ENCODE results near the gene NCS1.

NCS1 gene

DNA sequence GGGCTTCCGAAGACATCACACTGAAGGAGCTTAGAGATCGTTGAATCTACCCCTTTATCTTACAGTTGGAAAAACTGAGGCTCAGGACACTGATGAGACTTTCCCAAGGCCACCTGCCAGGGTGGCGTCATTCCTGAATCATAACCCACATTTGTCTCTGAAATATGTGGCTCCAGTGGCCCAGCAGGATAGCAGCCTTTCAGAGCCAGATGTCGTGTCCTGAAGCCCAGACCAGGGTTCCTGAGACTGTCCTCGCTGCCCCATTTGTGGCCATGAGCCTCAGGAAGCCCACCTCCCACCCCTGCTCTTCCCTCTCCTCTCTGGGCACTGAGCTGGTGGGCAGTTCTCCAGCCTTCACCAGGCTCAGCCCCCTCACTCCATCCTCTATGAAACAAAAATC lies 95.7 kb downstream of the NCS1 start:
- Histone ChIP-seq H3K4me3 (ENCODE audit: low read depth in 1 of 2, low read length in 1 of 2) (no peak overlapping the region), H3K4me1 (ENCODE audit: control insufficient read depth in 1 of 2, insufficient read depth in 1 of 2, low read depth in 1 of 2, low read length in 1 of 2) (peaks cover 7 to 10% of the 10 kb centered on the region in 2 experiments), H3K27ac (no peak overlapping the region), H3K27me3 (peaks cover 82% of the 10 kb centered on the region), H3K36me3 (no peaks in the 10 kb centered on the region), H3K9me3 (no peaks in the 10 kb centered on the region)
- TF ChIP-seq, protein P1, sequence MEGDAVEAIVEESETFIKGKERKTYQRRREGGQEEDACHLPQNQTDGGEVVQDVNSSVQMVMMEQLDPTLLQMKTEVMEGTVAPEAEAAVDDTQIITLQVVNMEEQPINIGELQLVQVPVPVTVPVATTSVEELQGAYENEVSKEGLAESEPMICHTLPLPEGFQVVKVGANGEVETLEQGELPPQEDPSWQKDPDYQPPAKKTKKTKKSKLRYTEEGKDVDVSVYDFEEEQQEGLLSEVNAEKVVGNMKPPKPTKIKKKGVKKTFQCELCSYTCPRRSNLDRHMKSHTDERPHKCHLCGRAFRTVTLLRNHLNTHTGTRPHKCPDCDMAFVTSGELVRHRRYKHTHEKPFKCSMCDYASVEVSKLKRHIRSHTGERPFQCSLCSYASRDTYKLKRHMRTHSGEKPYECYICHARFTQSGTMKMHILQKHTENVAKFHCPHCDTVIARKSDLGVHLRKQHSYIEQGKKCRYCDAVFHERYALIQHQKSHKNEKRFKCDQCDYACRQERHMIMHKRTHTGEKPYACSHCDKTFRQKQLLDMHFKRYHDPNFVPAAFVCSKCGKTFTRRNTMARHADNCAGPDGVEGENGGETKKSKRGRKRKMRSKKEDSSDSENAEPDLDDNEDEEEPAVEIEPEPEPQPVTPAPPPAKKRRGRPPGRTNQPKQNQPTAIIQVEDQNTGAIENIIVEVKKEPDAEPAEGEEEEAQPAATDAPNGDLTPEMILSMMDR (IDR thresholded peaks at IDR 0.05), result no peak

DNA sequence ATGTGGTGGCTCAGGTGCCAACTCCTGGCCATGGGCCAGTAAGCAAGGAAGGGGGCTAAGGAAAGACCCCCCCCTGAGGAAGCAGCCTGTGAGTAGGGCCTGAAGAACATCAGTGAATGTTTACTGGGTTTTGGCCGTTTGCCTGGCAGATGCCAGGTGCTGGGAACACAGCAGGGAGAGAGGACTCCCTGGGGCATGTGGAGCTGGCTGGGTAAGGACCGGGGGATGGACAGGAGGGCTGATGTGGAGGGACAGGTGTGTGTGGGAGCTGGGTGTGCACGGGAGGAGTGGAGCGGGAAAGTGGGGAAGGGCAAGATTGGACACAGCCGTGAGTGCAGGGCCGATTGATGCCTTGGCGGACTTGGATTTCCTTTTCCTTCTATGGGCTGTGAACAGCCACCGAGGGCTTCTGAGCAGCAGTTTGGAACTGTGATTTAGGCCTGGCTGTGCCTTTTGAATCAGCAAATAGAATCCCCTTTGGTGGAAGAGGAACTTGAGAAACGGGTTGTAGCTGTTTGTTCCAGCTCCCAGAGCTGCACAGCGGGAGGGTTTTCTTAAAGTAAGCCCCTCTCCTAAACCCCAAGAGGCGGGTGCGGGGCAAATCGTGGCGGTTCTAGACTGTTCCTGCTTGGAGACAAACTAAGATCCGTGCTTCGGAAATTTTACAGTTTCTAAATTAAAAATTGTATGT lies 96.5 kb downstream of the NCS1 start:
- Histone ChIP-seq H3K27ac (peak overlapping the region; percentile 71), H3K4me1 (ENCODE audit: control insufficient read depth in 1 of 2, insufficient read depth in 1 of 2, low read depth in 1 of 2, low read length in 1 of 2) (peaks cover 7 to 10% of the 10 kb centered on the region in 2 experiments), H3K27me3 (peaks cover 81% of the 10 kb centered on the region), H3K36me3 (no peaks in the 10 kb centered on the region), H3K9me3 (no peaks in the 10 kb centered on the region), H3K4me3 (ENCODE audit: low read depth in 1 of 2, low read length in 1 of 2) (peak overlapping the region; percentile 20 to 21)
- TF ChIP-seq, protein P1 (IDR thresholded peaks at IDR 0.05), result no peak

DNA sequence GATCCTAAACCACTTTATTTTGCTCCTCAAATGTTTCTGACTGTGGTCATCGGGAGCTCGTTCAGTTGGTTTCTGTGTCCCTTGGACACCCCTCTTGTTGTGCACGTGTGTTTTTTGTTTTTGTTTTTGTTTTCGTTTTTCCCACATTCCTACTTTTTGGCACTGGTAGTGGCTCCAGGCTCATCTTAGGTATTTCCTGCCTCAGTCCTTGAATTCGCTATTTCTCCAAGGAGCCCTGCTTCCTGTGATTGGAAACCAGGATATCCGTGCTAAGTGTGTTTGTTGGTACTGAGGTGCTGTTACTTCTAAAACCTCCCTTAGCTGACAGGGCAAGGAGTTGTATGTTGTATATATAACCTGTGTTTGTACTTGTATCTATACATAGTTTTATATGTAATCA lies 99.3 kb downstream of the NCS1 start:
- Histone ChIP-seq H3K36me3 (no peaks in the 10 kb centered on the region), H3K27ac (no peak overlapping the region), H3K27me3 (peaks cover 68% of the 10 kb centered on the region), H3K4me3 (ENCODE audit: low read depth in 1 of 2, low read length in 1 of 2) (no peak overlapping the region), H3K9me3 (no peaks in the 10 kb centered on the region), H3K4me1 (ENCODE audit: control insufficient read depth in 1 of 2, insufficient read depth in 1 of 2, low read depth in 1 of 2, low read length in 1 of 2) (peaks cover 7 to 10% of the 10 kb centered on the region in 2 experiments)
- TF ChIP-seq, protein P1 (IDR thresholded peaks at IDR 0.05), result no peak

DNA sequence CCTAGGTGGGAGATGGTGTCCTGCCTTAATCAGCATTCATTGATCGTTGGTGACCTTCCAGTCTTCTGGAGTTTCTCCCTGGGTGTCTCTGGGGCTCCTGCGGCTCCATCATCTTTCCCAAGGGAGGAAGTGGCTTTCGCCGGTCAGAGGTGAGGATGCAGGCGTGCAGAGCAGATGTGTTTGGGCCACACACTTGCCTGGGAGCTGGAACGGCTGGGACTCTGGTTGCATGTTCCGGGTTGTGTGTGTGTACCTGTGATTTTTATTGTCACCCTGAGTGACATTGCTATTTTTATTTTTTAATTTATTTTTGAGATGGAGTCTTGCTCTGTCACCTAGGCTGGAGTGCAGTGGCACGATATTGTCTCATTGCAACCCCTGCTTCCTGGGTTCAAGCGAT lies 103.0 kb downstream of the NCS1 start:
- H3K27ac ChIP-seq, result no peak overlapping the region
- no peaks in the 10 kb centered on the region for H3K4me1 ChIP-seq (ENCODE audit: control insufficient read depth in 1 of 2, insufficient read depth in 1 of 2, low read depth in 1 of 2, low read length in 1 of 2)
- H3K4me3 ChIP-seq (ENCODE audit: low read depth in 1 of 2, low read length in 1 of 2), result no peak overlapping the region
- H3K9me3 ChIP-seq, result no peaks in the 10 kb centered on the region
- TF ChIP-seq, protein P1 (IDR thresholded peaks at IDR 0.05), result no peak
- H3K27me3 ChIP-seq, result peaks cover 46% of the 10 kb centered on the region
- H3K36me3 ChIP-seq, result no peaks in the 10 kb centered on the region

DNA sequence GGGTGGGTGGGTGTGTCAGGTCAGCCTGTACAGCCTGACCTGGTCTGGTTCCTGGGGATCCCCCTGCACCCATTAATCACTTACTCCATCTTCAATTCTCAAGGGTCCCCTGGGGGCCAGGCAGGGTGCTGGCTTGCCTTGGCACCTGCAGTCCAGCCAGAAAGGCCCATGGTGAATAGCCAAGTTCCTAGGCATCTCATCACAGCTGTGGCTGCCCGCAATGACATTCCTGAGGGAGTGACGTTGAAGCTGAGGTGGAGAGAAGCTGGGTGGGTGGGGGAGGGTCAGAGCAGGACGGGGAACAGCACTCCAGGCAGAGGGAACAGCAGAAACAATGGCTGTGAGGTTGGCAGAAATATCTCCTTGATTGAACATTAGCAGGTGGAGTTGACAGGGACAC lies 103.9 kb downstream of the NCS1 start:
- Histone ChIP-seq H3K27me3 (peaks cover 39% of the 10 kb centered on the region), H3K9me3 (no peaks in the 10 kb centered on the region), H3K4me3 (ENCODE audit: low read depth in 1 of 2, low read length in 1 of 2) (no peak overlapping the region), H3K27ac (no peak overlapping the region), H3K36me3 (no peaks in the 10 kb centered on the region), H3K4me1 (ENCODE audit: control insufficient read depth in 1 of 2, insufficient read depth in 1 of 2, low read depth in 1 of 2, low read length in 1 of 2) (no peaks in the 10 kb centered on the region)
- TF ChIP-seq, protein P1 (IDR thresholded peaks at IDR 0.05), result no peak

Data from neutrophil (primary cell).